ELF-1 (cell line): ENCODE measurements around the gene DYRK3.
A peak's percentile ranks its signal among the peaks of the same experiment; 100 is the strongest.

Experiments used
- DNase-seq: peaks from one replicate; pipeline ENCODE4 v3.0.0-alpha.2; 2016; ENCODE audit warnings: low read depth, low spot score

Gene DYRK3

DNA sequence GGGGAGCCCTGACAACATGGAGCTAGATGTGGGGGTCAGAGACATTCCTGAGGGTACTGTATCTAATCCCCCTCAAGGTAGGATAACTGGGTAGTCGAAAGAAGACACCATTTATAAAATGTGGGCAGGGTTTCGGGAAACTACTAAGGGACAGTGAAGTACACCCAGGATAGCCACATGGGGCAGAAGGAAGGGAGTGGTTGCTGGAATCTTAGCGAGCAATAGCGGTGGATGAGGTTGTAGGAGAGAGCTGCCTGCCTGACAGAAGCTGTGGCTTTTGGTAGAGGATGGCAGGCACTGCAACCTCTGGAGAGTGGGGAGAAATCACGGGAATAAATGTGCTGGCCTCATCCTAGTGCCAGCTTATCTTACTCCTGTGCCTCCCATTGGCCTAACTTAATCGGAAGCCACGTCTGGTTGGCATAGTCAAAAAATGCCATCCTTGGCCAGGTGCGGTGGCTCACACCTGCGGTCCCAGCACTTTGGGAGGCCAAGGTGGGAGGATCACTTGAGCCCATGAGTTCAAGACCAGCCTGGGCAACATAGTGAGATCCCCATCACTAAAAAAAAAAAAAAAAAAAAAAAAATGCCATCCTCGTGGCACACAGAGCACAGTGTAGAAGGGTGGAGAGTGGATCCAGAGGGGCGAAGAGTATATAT is 26.0 kb downstream of the DYRK3 start:
- no peak for DNase-seq

- no peak for DNase-seq
Measured at GRCh38 chr1:206662396-206663092, 27.2 kb downstream of the DYRK3 start.

GRCh38 chr1:206663362-206663761 is 28.0 kb downstream of the DYRK3 start:
- no peak for DNase-seq

DNA sequence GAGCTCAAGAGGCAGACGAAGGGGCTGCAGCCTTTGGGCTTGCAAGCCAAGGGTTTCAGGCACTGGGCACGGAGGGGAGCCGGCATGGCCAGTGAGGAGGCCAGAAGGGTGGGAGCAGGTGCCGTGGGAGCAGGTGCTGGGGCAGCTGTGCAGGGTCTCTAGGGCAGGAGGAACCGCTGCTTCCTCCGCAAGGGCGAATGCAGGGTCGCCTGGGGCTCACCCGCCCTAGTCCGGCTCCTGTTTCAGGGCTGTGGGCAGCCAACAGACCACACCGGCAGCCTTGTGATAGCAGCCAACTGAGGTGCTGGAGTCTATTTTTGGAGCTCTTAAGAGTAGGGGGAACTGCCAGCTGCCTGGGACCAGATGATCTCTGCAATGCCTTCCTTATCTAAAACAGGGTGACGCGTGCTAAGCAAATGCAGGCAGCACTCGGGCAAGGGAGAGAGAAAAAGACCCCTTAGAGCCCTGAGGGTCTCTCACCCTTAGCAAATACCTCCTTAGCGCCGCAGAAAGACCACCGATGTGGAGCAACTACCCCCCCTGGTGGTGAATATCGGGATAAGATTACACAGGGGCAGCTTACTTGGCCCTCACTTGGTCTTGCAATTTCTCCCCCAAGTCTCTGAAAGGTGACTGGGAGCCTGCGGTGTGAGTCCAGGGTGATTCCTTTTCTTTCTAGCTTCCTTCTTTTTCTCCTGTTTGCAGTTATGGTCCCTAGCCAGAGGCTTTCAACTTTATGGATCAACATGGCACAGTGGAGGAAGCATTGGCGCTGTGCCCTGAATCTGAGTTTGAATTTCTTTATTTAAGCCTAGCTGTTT is 28.7 kb downstream of the DYRK3 start:
- peak; percentile 94 for DNase-seq

DNA sequence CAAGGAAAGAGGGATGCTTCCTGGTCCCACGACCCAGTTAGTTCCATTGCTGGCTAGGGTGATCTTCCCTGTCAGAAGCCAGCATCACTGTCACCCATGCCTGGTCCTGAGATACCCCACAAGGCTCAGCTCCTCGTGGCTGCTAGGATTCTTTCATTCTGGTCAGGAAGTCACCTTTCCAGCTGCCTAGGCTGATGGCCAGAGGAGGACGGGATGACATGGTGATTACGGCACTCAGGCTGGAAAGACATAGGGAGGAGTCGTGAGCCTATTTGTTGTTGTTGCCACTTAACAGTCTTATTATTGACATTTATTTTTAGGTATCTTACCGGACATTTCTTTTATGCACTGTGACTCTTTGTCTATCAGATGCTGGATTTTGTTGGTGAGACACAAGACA is 29.4 kb downstream of the DYRK3 start:
- no peak for DNase-seq

DNA sequence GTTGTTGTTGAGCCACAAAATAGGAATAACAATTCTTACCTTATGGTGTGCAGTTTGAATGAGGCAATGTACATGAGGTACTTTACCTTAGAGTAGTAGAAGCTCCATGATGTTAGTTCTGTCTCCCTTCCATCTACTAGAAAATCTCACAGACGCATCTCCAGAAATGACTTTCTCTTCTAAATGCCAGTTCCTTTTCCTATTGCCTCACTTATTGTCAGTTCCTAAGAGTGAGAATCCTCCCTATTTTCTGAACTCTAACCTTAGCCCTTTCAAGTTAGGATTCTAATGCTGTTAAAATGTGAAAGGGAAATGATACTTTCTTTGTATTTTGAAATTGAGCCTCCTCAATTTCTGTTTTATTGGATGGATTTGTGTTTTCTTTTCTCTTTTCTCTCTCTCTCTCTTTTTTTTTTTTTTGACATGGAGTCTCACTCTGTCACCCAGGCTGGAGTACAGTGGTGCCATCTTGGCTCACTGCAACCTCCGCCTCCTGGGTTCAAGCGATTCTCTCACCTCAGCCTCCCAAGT is 30.8 kb downstream of the DYRK3 start:
- DNase-seq: no peak

DNA sequence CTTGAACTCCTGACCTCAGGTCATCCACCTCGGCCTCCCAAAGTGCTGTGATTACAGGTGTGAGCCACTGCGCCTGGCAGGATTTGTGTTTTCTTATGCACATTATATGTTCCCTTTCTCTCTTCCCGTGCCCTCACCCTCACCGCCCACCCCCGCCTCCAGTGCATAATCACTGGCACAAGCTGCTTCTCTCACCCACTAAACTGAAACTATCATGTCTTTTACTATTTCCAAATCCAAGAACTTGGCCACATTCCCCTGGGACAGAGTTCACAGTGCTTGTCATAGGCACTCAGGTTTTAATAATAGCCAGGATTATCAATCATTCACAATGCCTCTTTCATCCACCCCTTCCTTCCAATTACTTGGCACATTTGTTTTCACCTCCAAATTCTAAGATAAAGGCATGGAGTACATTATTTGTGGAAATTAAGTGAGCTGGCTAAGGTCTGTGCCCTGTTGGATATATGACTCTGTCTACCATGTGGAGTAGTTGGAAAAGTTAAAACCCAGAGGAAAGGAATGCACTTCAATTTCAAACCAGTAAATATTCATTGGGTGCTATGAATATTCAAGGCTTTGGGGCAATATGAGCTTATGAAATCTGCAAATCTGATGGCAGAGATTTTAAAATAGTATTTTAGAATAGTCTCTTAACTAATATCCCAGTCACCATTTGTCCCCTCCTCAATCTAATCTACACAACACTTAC is 31.8 kb downstream of the DYRK3 start:
- no peak for DNase-seq

GRCh38 chr1:206668351-206668750 is 33.0 kb downstream of the DYRK3 start:
- DNase-seq: no peak

DNA sequence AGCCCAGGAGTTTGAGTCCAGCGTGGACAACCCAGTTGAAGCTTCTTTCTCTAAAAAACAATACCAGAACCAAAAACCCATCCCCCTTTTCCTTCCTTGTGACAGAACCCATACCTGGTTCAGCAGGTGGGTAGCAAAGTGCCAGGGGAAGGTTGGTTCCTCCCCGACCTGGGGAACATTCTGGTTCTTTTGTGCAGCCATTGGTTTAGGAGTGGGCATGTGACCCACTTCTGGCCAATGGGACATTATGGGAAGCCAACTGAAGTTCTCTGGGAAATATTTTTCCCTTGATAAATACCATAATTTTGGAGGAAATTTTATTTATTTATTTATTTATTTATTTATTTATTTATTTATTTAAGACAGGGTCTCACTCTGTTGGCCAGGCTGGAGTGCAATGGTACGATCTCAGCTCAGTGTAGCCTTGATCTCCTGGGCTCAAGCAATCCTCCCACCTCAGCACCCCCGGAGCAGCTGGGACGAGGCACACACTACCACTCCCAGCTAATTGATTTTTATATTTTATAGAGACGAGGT is 33.6 kb downstream of the DYRK3 start:
- no peak for DNase-seq

GRCh38 chr1:206672011-206672688 is 36.8 kb downstream of the DYRK3 start:
- peak; percentile 16 for DNase-seq

GRCh38 chr1:206672844-206673758 is 37.8 kb downstream of the DYRK3 start:
- peak; percentile 65 for DNase-seq

DNA sequence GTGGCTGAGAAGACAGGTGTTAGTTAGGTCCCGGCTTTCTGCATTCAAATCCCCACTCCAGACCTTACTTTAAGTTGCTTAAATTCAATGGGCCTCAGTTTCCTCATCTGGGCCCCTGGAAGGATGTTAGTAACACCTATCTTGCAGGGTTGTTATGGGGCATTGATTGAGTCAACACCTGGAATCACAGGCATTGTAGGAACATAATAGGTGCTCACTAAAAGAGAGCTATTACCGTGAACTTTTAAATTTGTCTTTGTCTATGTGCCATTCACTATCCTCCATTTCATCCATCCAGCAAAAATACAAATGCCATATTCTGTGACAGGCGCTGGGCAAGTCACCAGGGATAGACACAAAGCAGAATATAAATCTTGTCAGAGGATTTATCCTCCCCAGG is 38.9 kb downstream of the DYRK3 start:
- DNase-seq: no peak

DNA sequence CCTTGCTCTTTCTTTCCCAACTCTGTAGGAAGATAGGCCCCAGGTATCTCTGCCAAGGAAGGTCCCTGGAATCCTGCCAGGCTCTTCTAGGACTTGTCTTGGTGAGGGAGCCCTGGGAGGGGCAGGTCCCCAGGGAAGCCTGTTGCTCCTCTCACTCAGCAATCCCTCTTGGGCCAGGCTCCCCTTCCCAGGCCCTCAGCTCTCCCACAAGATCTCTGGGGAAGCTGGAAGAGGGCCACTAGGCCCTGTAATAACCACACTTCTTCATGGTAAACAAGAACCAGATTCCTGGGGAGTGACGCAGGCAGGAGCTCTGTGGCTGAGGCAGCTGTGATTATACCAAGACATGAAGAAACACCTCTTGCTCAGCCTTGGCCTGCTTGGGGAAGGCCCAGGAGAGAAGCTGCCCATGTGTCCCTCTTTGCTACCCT is 39.4 kb downstream of the DYRK3 start:
- peak; percentile 51 for DNase-seq

DNA sequence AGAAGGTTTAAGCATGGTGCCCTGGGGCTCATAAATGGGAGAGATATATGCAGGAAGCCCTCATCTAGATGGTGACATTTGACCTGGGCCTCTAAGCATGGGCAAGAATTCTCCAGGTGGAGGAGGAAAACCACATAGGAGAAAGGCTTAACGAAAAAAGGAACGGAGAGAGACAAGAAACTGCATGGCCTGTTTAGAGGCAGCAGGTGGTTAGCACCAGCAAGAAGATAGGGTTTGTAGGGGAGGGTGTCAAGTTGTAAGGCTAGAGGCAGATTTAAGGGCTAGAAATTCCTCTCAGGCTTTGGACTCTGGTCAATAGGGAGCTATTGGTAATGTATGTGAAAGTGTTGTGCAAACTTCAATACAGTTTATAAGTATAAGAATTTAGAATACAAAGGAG is 41.2 kb downstream of the DYRK3 start:
- DNase-seq: no peak

DNA sequence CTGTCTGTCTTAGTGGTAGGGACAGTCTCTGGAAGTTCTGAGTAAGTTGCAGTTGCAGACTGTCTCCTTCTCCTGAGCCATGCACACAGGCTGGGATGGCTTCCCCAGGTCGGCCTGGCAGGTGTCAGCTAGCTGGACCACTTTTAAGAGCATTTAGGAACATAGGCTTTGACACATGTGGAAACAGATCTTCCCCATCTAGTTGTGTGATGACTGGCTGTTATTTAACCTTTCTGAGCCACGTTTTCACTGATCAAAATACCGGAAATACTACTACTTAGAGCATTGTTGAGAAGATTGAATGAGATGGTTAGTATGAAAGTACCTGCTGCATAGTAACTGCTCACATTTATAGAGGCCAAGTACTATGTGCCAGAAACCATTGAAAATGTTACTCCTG is 43.2 kb downstream of the DYRK3 start:
- no peak for DNase-seq

GRCh38 chr1:206679738-206680211 is 44.4 kb downstream of the DYRK3 start:
- DNase-seq: no peak

DNA sequence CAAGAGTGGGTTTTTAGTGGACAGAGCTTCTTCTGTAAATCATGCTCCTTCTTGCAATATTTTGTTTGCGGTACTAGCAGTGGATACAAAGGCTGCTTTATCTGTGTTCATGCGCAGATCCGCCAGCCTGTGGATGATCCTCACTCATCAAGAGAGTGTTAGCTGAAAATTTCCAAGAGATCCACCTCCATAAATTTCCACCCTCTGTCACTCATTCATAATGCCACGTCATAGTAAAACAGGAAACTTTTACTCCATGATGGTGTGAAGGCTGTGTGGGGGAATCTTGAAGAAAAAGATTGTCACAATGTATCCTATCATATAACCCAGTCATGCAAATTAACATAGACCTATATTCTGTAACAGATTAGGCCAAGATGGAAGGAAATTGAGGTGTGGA is 44.9 kb downstream of the DYRK3 start:
- no peak for DNase-seq

- DNase-seq: no peak
Measured at GRCh38 chr1:206681359-206681758, 46.0 kb downstream of the DYRK3 start.

DNA sequence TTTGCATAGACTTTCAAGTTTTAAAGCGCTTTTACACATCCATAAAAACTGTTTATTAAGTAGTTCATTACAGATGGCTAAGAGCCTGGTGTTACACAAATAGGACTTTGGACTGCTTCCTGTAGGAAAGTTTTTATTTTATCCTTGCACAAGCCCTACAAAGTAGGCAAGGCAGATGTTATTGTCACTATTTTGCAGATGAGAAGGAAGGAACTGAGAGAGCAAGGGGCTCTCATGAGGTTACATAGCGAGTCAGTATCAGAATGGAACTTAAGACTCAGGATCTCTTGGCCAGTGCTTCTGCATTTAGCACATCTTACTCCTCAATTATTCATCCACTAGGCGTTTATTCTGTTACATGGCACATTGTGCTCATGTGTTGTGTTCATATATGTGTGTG is 46.8 kb downstream of the DYRK3 start:
- no peak for DNase-seq

DNA sequence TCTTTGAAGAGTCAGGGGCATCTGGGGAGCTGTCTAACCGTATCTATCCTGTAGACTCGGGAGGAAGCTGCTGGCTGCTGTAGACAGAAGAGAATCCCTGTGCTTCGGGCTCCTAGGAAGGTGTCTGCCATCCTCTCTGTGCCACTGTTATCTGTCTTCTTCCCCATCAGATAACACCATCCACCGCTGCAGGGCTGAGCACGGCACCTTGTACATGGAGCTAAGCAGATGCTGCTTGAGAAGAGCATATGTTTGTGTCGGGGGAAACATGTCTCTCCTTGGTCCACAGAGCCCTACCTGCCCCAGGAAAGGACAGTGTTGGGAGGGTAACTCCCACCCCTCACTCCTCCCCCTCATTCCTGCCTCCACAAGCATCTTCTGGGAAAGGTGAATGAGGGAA is 48.0 kb downstream of the DYRK3 start:
- DNase-seq: no peak
